ENCODE measurements around the gene SERINC5. TPM values are rescaled to one million over a fixed set of nuclear protein-coding genes. Genes with fewer than 3 reads are reported as not detected.

Gene SERINC5
- total RNA-seq, 5 donors from 2014 or later (not counting 1 experiment from before 2014, with no cell fraction given) = 109 to 170 (median 112) TPM

GRCh38 chr5:80109646-80110478 is 146.0 kb downstream of the SERINC5 start:
- Mint-ChIP-seq H3K4me3 (no peak overlapping the region), H3K9me3 (no peaks in the 10 kb centered on the region), H3K4me1 (peaks cover 37 to 54% (median 41%) of the 10 kb centered on the region in 3 donors), H3K27me3 (no peaks in the 10 kb centered on the region), H3K36me3 (peaks cover 38% of the 10 kb centered on the region), H3K27ac (peak overlapping the region; percentile 58 to 70)
- Histone ChIP-seq H3K9me3 (no peaks in the 10 kb centered on the region), H3K4me1 (ENCODE audit: control insufficient read depth in 1 of 2, extremely low read depth in 1 of 2, insufficient read depth in 2 of 2, low read length in 2 of 2) (peaks cover 4% of the 10 kb centered on the region in 2 experiments), H3K27ac (ENCODE audit: low read length) (no peak overlapping the region), H3K27me3 (replicated peaks in 1 of 2; ENCODE audit: control insufficient read depth in 2 of 2, extremely low read depth in 1 of 2, insufficient read depth in 2 of 2, low read length in 1 of 2) (no peaks in the 10 kb centered on the region), H3K36me3 (ENCODE audit: control insufficient read depth in 2 of 2, extremely low read depth in 1 of 2, insufficient read depth in 1 of 2, low read length in 1 of 2) (peaks cover 0 to under 1% of the 10 kb centered on the region in 2 donors), H3K4me3 (ENCODE audit: control insufficient read depth in 1 of 2, extremely low read depth in 1 of 2, low read length in 1 of 2) (no peak overlapping the region)
- POLR2A ChIA-PET = interaction anchor here in 1 of 2 donors (0.6 kb wide), 1 partner anchor 90 kb away, joined by 3 read pairs; no protein-coding TSS in a partner anchor
- DNase-seq = no peak
- CTCF ChIA-PET = interaction anchor here (0.5 to 1.0 kb wide), 2 partner anchors 9 to 18 kb away, joined by 3 to 9 read pairs; no protein-coding TSS in a partner anchor
- peak in 1 of 4 experiments; percentile 21 for ATAC-seq (replicated peaks in 1 of 4)
- 91% methylated on average over 6 of the region's 9 CpGs for WGBS (ENCODE audit: insufficient coverage)

GRCh38 chr5:80106916-80107315 is 148.9 kb downstream of the SERINC5 start:
- H3K9me3 Mint-ChIP-seq = no peaks in the 10 kb centered on the region
- ChIA-PET POLR2A (no interaction called here), CTCF (interaction anchor here in 1 of 2 donors (0.9 kb wide), 1 partner anchor 10 kb away, joined by 3 read pairs; no protein-coding TSS in a partner anchor)
- H3K4me3 Mint-ChIP-seq = no peak overlapping the region
- 30% methylated on average over 2 of the region's 5 CpGs for WGBS (ENCODE audit: insufficient coverage)
- Histone ChIP-seq H3K27ac (ENCODE audit: low read length) (no peak overlapping the region), H3K36me3 (ENCODE audit: control insufficient read depth in 2 of 2, extremely low read depth in 1 of 2, insufficient read depth in 1 of 2, low read length in 1 of 2) (no peaks in the 10 kb centered on the region), H3K4me3 (ENCODE audit: control insufficient read depth in 1 of 2, extremely low read depth in 1 of 2, low read length in 1 of 2) (no peak overlapping the region), H3K27me3 (replicated peaks in 1 of 2; ENCODE audit: control insufficient read depth in 2 of 2, extremely low read depth in 1 of 2, insufficient read depth in 2 of 2, low read length in 1 of 2) (no peaks in the 10 kb centered on the region), H3K4me1 (ENCODE audit: control insufficient read depth in 1 of 2, extremely low read depth in 1 of 2, insufficient read depth in 2 of 2, low read length in 2 of 2) (peaks cover 10 to 21% of the 10 kb centered on the region in 2 experiments), H3K9me3 (no peaks in the 10 kb centered on the region)
- peak overlapping the region in 1 of 2 donors; percentile 44 for H3K27ac Mint-ChIP-seq
- peaks cover 49 to 81% (median 54%) of the 10 kb centered on the region in 3 donors for H3K4me1 Mint-ChIP-seq
- DNase-seq (no peak), ATAC-seq (replicated peaks in 1 of 4) (no peak)
- H3K27me3 Mint-ChIP-seq = no peaks in the 10 kb centered on the region
- peaks cover 20% of the 10 kb centered on the region for H3K36me3 Mint-ChIP-seq

- Mint-ChIP-seq H3K9me3 (no peaks in the 10 kb centered on the region), H3K27me3 (no peaks in the 10 kb centered on the region), H3K36me3 (peaks cover 12% of the 10 kb centered on the region), H3K4me3 (no peak overlapping the region), H3K4me1 (peaks cover 54 to 84% (median 58%) of the 10 kb centered on the region in 3 donors), H3K27ac (peak overlapping the region in 1 of 2 donors; percentile 16)
- 90% methylated on average over 6 of the region's 7 CpGs for WGBS (ENCODE audit: insufficient coverage)
- ATAC-seq (replicated peaks in 1 of 4) (no peak), DNase-seq (peak in 1 of 35 experiments; percentile 42)
- POLR2A ChIA-PET = interaction anchor here in 1 of 2 donors (0.6 kb wide), 1 partner anchor 99 kb away, joined by 3 read pairs; no protein-coding TSS in a partner anchor
- Histone ChIP-seq H3K4me3 (ENCODE audit: control insufficient read depth in 1 of 2, extremely low read depth in 1 of 2, low read length in 1 of 2) (no peak overlapping the region), H3K27me3 (replicated peaks in 1 of 2; ENCODE audit: control insufficient read depth in 2 of 2, extremely low read depth in 1 of 2, insufficient read depth in 2 of 2, low read length in 1 of 2) (no peaks in the 10 kb centered on the region), H3K4me1 (ENCODE audit: control insufficient read depth in 1 of 2, extremely low read depth in 1 of 2, insufficient read depth in 2 of 2, low read length in 2 of 2) (peaks cover 10 to 21% of the 10 kb centered on the region in 2 experiments), H3K36me3 (ENCODE audit: control insufficient read depth in 2 of 2, extremely low read depth in 1 of 2, insufficient read depth in 1 of 2, low read length in 1 of 2) (no peaks in the 10 kb centered on the region), H3K27ac (ENCODE audit: low read length) (no peak overlapping the region), H3K9me3 (no peaks in the 10 kb centered on the region)
- CTCF ChIA-PET = interaction anchor here in 1 of 2 donors (0.6 to 0.9 kb wide), 2 partner anchors 9 to 11 kb away, joined by 3 read pairs; no protein-coding TSS in a partner anchor
Observed at GRCh38 chr5:80105698-80106439, 150.0 kb downstream of the SERINC5 start.

GRCh38 chr5:80103371-80103770 is 152.5 kb downstream of the SERINC5 start:
- no peak overlapping the region for H3K27ac ChIP-seq (ENCODE audit: low read length)
- Mint-ChIP-seq H3K4me3 (peak overlapping the region in 1 of 3 donors; percentile 48), H3K27me3 (no peaks in the 10 kb centered on the region), H3K36me3 (peaks cover 13% of the 10 kb centered on the region), H3K4me1 (peaks cover 46 to 74% (median 48%) of the 10 kb centered on the region in 3 donors), H3K9me3 (no peaks in the 10 kb centered on the region), H3K27ac (peak overlapping the region in 1 of 2 donors; percentile 79)
- H3K4me1 ChIP-seq (ENCODE audit: control insufficient read depth in 1 of 2, extremely low read depth in 1 of 2, insufficient read depth in 2 of 2, low read length in 2 of 2) = peaks cover 10 to 21% of the 10 kb centered on the region in 2 experiments
- ChIA-PET POLR2A (no interaction called here), CTCF (interaction anchor here (0.6 to 1.2 kb wide), 7 partner anchors 12 to 204 kb away, joined by 3 to 4 read pairs (median 3); no protein-coding TSS in a partner anchor)
- DNase-seq (no peak), ATAC-seq (replicated peaks in 1 of 4) (peak in 3 of 4 experiments; percentile 42 to 54 (median 50))
- 94% methylated on average over 2 of the region's 6 CpGs for WGBS (ENCODE audit: insufficient coverage)
- no peaks in the 10 kb centered on the region for H3K9me3 ChIP-seq
- no peak overlapping the region for H3K4me3 ChIP-seq (ENCODE audit: control insufficient read depth in 1 of 2, extremely low read depth in 1 of 2, low read length in 1 of 2)
- H3K27me3 ChIP-seq (replicated peaks in 1 of 2; ENCODE audit: control insufficient read depth in 2 of 2, extremely low read depth in 1 of 2, insufficient read depth in 2 of 2, low read length in 1 of 2) = no peaks in the 10 kb centered on the region
- H3K36me3 ChIP-seq (ENCODE audit: control insufficient read depth in 2 of 2, extremely low read depth in 1 of 2, insufficient read depth in 1 of 2, low read length in 1 of 2) = no peaks in the 10 kb centered on the region

GRCh38 chr5:80101993-80102392 is 153.9 kb downstream of the SERINC5 start:
- Mint-ChIP-seq H3K36me3 (peaks cover 22% of the 10 kb centered on the region), H3K27me3 (no peaks in the 10 kb centered on the region), H3K4me3 (peak overlapping the region in 1 of 3 donors; percentile 48), H3K27ac (no peak overlapping the region), H3K4me1 (peaks cover 41 to 67% (median 46%) of the 10 kb centered on the region in 3 donors), H3K9me3 (no peaks in the 10 kb centered on the region)
- Histone ChIP-seq H3K27me3 (replicated peaks in 1 of 2; ENCODE audit: control insufficient read depth in 2 of 2, extremely low read depth in 1 of 2, insufficient read depth in 2 of 2, low read length in 1 of 2) (no peaks in the 10 kb centered on the region), H3K36me3 (ENCODE audit: control insufficient read depth in 2 of 2, extremely low read depth in 1 of 2, insufficient read depth in 1 of 2, low read length in 1 of 2) (no peaks in the 10 kb centered on the region), H3K9me3 (no peaks in the 10 kb centered on the region), H3K4me3 (ENCODE audit: control insufficient read depth in 1 of 2, extremely low read depth in 1 of 2, low read length in 1 of 2) (no peak overlapping the region), H3K27ac (ENCODE audit: low read length) (no peak overlapping the region), H3K4me1 (ENCODE audit: control insufficient read depth in 1 of 2, extremely low read depth in 1 of 2, insufficient read depth in 2 of 2, low read length in 2 of 2) (peaks cover 10 to 21% of the 10 kb centered on the region in 2 experiments)
- ATAC-seq (replicated peaks in 1 of 4) = no peak
- no peak for DNase-seq
- ChIA-PET CTCF (interaction anchor here (0.7 to 0.9 kb wide), 2 partner anchors 203 to 205 kb away, joined by 4 read pairs; no protein-coding TSS in a partner anchor), POLR2A (interaction anchor here in 1 of 2 donors (0.6 kb wide), 1 partner anchor 171 kb away, joined by 6 read pairs; no protein-coding TSS in a partner anchor)

GRCh38 chr5:80097451-80097850 is 158.4 kb downstream of the SERINC5 start:
- Mint-ChIP-seq H3K4me3 (peak overlapping the region in 1 of 3 donors; percentile 27), H3K4me1 (peaks cover 31 to 51% (median 32%) of the 10 kb centered on the region in 3 donors), H3K36me3 (peaks cover 27% of the 10 kb centered on the region), H3K27ac (peak overlapping the region; percentile 58 to 63), H3K27me3 (no peaks in the 10 kb centered on the region), H3K9me3 (no peaks in the 10 kb centered on the region)
- POLR2A ChIA-PET = no interaction called here
- H3K9me3 ChIP-seq = no peaks in the 10 kb centered on the region
- no peaks in the 10 kb centered on the region for H3K36me3 ChIP-seq (ENCODE audit: control insufficient read depth in 2 of 2, extremely low read depth in 1 of 2, insufficient read depth in 1 of 2, low read length in 1 of 2)
- H3K4me1 ChIP-seq (ENCODE audit: control insufficient read depth in 1 of 2, extremely low read depth in 1 of 2, insufficient read depth in 2 of 2, low read length in 2 of 2) = peaks cover 7 to 14% of the 10 kb centered on the region in 2 experiments
- DNase-seq (no peak), ATAC-seq (replicated peaks in 1 of 4) (no peak)
- 84% methylated on average over 7 of the region's 10 CpGs for WGBS (ENCODE audit: insufficient coverage)
- H3K27me3 ChIP-seq (replicated peaks in 1 of 2; ENCODE audit: control insufficient read depth in 2 of 2, extremely low read depth in 1 of 2, insufficient read depth in 2 of 2, low read length in 1 of 2) = no peaks in the 10 kb centered on the region
- H3K27ac ChIP-seq (ENCODE audit: low read length) = no peak overlapping the region
- H3K4me3 ChIP-seq (ENCODE audit: control insufficient read depth in 1 of 2, extremely low read depth in 1 of 2, low read length in 1 of 2) = no peak overlapping the region
- CTCF ChIA-PET = interaction anchor here (0.5 to 1.9 kb wide), 4 partner anchors 47 to 539 kb away, joined by 4 to 9 read pairs (median 6); no protein-coding TSS in a partner anchor

All from T-cell (primary cell).